Karpas-422 (cell line): ENCODE results near the gene PCDHGA11. TPM values are rescaled to one million over a fixed set of nuclear protein-coding genes. Genes with fewer than 3 reads are reported as not detected.
"Not testable (repeated sequence)": the region's sequence is repeated elsewhere in the genome, so short reads cannot be mapped to it uniquely, and the experiment has no call there.

ENCODE experiments used
- DNase-seq: peaks from one replicate; pipeline ENCODE4 v3.0.0-alpha.2; 2015
- H2AFZ ChIP-seq: fragments of 200-600 bp; sonication (generic); 2 replicates; pipeline ENCODE4 v1.6.1; 2014; ENCODE audit warnings: antibody characterized with exemption, low read length, mixed read lengths
- H3K27ac ChIP-seq: fragments of 200-600 bp; sonication (generic); 2 replicates; pipeline ENCODE4 v1.5.1; 2014; ENCODE audit warnings: mild to moderate bottlenecking, low read length, moderate library complexity
- H3K27me3 ChIP-seq: fragments of 200-600 bp; sonication (generic); 2 replicates; pipeline ENCODE4 v1.6.1; 2014; ENCODE audit warnings: low read length, mixed read lengths
- H3K36me3 ChIP-seq: fragments of 200-600 bp; sonication (generic); 2 replicates; pipeline ENCODE4 v1.6.1; 2014; ENCODE audit warnings: low read length, mixed read lengths; ENCODE audit not compliant: insufficient read depth
- H3K4me1 ChIP-seq: fragments of 200-600 bp; sonication (generic); 2 replicates; pipeline ENCODE4 v1.6.1; 2014; ENCODE audit warnings: mild to moderate bottlenecking, low read length, mixed read lengths
- H3K4me2 ChIP-seq: fragments of 200-600 bp; sonication (generic); 2 replicates; pipeline ENCODE4 v1.6.1; 2014; ENCODE audit warnings: low read length, low read depth, mild to moderate bottlenecking; ENCODE audit not compliant: poor library complexity, severe bottlenecking
- H3K4me3 ChIP-seq: fragments of 200-600 bp; sonication (generic); 2 replicates; pipeline ENCODE4 v1.5.1; 2014; ENCODE audit warnings: mild to moderate bottlenecking, antibody characterized with exemption, low read length, mixed read lengths
- H3K79me2 ChIP-seq: fragments of 200-600 bp; sonication (generic); 2 replicates; pipeline ENCODE4 v1.6.1; 2014; ENCODE audit warnings: mild to moderate bottlenecking, low read length, mixed read lengths
- H3K9ac ChIP-seq: fragments of 200-600 bp; sonication (generic); 2 replicates; pipeline ENCODE4 v1.6.0; 2014; ENCODE audit warnings: low read length
- H3K9me2 ChIP-seq: fragments of 200-600 bp; sonication (generic), shearing (Covaris generic); replicated peaks from 2 replicates; pipeline ENCODE4 v1.6.0; 2014; ENCODE audit warnings: mild to moderate bottlenecking, low read length, moderate library complexity; ENCODE audit not compliant: insufficient read depth
- H3K9me3 ChIP-seq: fragments of 300-700, 200-600 bp; sonication (generic); 2 replicates; pipeline ENCODE4 v1.6.1; 2014; ENCODE audit warnings: low read length, mixed read lengths
- H4K20me1 ChIP-seq: fragments of 200-600 bp; sonication (generic); 2 replicates; pipeline ENCODE4 v1.6.1; 2014; ENCODE audit warnings: mild to moderate bottlenecking, antibody characterized with exemption, low read length, low read depth; ENCODE audit not compliant: insufficient read depth
- total RNA-seq: library from RNA; depleted of rRNA; stranded (reverse); fragments of >200 nt; shearing (Covaris generic); gene quantifications from 2 replicates; pipeline ENCODE4 v1.2.3, GENCODE V29; 2014; ENCODE audit warnings: low replicate concordance; rRNA removed

PCDHGA11 gene
- total RNA-seq, result 9.3 and 10.4 TPM in 2 replicates

DNA sequence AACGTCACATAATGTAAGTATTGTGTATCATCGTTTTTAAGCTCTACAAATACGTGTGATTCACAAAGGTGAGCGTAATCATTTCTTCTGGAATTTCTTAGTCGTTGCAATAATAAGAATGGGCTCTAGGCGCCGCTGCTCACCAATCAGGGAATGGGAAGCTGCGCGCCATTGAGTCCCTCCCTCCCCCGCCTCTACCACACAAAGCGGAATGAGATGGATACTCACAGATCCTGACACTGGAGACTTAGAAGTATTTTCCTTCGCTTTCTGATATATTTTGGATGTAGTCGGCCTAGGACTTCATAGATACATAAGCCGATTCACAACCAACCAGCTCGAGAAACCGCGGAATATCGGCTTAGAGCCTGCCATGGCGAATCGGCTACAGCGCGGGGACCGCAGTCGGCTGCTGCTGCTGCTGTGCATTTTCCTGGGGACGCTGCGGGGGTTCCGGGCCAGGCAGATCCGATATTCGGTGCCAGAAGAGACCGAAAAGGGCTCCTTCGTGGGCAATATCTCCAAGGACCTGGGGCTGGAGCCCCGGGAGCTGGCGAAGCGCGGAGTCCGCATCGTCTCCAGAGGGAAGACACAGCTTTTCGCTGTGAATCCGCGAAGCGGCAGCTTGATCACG is at the start of gene PCDHGA11:
TSS of gene PCDHGA11 (plus strand) at position 197 of the 634 bp plus-strand sequence. CDS start at position 374, 177 bp downstream.
- Histone ChIP-seq H3K4me2 (no peak within 1 kb of the TSS), H3K4me3 (no peak within 1 kb of the TSS), H2AFZ (no peak within 1 kb of the TSS), H3K27ac (no peak within 1 kb of the TSS), H3K4me1 (no peaks in the 10 kb centered on the region; the same call in 1 of the 2 replicates), H3K9me2 (no peaks in the 10 kb centered on the region), H3K27me3 (no peaks in the 10 kb centered on the region), H4K20me1 (no peaks in the 10 kb centered on the region), H3K36me3 (peaks cover 13% of the 10 kb centered on the region), H3K9me3 (peaks cover 16% of the 10 kb centered on the region), H3K79me2 (no peaks in the 10 kb centered on the region), H3K9ac (no peak within 1 kb of the TSS)
- no peak for DNase-seq

DNA sequence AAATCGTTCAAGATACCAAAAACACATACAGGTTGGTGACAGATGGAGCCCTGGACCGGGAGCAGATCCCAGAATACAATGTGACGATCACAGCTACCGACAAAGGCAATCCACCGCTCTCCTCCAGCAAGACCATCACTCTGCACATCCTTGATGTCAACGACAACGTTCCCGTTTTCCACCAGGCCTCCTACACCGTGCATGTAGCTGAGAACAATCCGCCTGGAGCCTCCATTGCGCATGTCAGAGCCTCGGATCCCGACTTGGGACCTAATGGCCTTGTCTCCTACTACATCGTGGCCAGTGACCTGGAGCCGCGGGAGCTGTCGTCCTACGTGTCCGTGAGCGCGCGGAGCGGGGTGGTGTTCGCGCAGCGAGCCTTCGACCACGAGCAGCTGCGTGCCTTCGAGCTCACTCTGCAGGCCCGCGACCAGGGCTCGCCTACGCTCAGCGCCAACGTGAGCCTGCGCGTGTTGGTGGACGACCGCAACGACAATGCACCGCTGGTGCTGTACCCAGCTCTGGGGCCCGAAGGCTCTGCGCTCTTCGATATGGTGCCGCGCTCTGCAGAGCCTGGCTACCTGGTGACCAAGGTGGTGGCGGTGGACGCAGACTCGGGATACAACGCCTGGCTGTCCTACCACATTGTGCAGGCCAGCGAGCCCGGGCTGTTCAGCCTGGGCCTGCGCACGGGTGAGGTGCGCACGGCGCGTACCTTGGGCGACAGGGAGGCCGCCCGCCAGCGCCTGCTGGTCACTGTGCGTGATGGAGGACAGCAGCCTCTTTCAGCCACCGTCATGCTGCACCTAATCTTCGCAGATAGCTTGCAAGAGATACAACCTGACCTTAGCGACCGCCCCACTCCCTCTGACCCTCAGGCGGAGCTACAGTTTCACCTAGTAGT is 49.0 kb upstream of the PCDHGA11 start:
- no peaks in the 10 kb centered on the region for H3K27me3 ChIP-seq
- peaks cover 50% of the 10 kb centered on the region for H3K9me3 ChIP-seq
- H4K20me1 ChIP-seq, result no peaks in the 10 kb centered on the region
- DNase-seq, result no peak
- peaks cover 47% of the 10 kb centered on the region for H3K36me3 ChIP-seq
- H3K4me3 ChIP-seq, result peak overlapping the region; percentile 17; the same call in 1 of the 2 replicates
- no peak overlapping the region for H3K9ac ChIP-seq
- H3K9me2 ChIP-seq, result no peaks in the 10 kb centered on the region
- H2AFZ ChIP-seq, result no peak overlapping the region
- peaks cover 54% of the 10 kb centered on the region for H3K79me2 ChIP-seq
- peaks cover 26% of the 10 kb centered on the region for H3K4me1 ChIP-seq
- H3K27ac ChIP-seq, result no peak overlapping the region
- no peak overlapping the region for H3K4me2 ChIP-seq

DNA sequence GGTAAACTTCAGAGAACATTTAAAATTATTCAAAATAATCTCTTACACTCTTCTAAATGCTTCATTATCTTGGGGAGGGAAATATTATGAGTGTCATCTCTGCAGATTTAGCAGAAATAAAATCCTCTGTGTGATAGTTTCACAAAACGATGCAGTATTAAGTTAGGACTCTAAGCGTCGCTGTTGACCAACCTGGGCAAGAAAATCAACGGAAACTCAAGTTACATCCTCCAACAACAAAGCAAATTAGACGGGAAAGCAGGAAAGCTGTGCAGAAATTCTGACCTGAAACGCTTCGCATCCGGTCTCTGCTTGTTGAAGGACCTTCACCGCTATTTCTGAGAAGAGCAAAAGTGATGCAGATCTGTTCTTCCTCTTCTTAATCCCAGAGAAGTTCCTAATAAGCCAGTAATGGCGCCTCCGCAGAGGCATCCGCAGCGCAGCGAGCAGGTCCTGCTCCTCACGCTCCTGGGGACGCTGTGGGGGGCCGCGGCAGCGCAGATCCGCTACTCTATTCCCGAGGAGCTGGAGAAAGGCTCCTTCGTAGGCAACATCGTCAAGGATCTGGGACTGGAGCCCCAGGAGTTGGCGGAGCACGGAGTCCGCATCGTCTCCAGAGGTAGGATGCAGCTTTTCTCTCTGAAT is 47.1 kb upstream of the PCDHGA11 start, which contains the start of gene PCDHGA6:
TSS of gene PCDHGA6 (plus strand) at position 219 of the 645 bp plus-strand sequence. CDS start at position 412, 193 bp downstream.
- no peak within 1 kb of the TSS for H3K4me2 ChIP-seq
- no peak within 1 kb of the TSS for H3K27ac ChIP-seq
- no peak for DNase-seq
- peaks cover 65% of the 10 kb centered on the region for H3K79me2 ChIP-seq
- H3K27me3 ChIP-seq, result no peaks in the 10 kb centered on the region
- peaks cover 59% of the 10 kb centered on the region for H3K36me3 ChIP-seq
- no peak within 1 kb of the TSS for H3K9ac ChIP-seq
- peaks cover 18% of the 10 kb centered on the region for H3K4me1 ChIP-seq
- H3K9me2 ChIP-seq, result no peaks in the 10 kb centered on the region
- H2AFZ ChIP-seq, result no peak within 1 kb of the TSS
- 0 out of 2 replicates have a peak within 1 kb of the TSS, but pooled peaks have one; percentile 17 for H3K4me3 ChIP-seq
- H3K9me3 ChIP-seq, result peaks cover 59% of the 10 kb centered on the region
- no peaks in the 10 kb centered on the region for H4K20me1 ChIP-seq

DNA sequence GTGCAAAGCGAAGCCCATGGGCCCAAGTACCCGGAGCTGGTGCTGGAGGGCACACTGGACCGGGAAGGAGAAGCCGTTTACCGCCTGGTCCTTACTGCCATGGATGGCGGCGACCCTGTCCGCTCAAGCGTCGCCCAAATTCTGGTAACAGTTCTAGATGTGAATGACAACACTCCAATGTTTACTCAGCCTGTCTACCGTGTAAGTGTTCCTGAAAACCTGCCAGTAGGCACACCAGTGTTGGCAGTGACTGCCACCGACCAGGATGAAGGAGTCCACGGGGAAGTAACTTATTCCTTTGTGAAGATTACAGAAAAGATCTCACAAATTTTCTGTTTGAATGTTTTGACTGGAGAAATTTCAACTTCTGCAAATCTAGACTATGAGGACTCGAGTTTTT is 46.2 kb upstream of the PCDHGA11 start:
- no peak overlapping the region for H3K4me3 ChIP-seq
- no peak overlapping the region for H3K27ac ChIP-seq
- H3K4me1 ChIP-seq, result peaks cover 10% of the 10 kb centered on the region
- no peak overlapping the region for H2AFZ ChIP-seq
- peaks cover 72% of the 10 kb centered on the region for H3K79me2 ChIP-seq
- no peak overlapping the region for H3K4me2 ChIP-seq
- peaks cover 61% of the 10 kb centered on the region for H3K9me3 ChIP-seq
- H3K9me2 ChIP-seq, result no peaks in the 10 kb centered on the region
- DNase-seq, result no peak
- H3K36me3 ChIP-seq, result peaks cover 67% of the 10 kb centered on the region
- H4K20me1 ChIP-seq, result no peaks in the 10 kb centered on the region
- no peaks in the 10 kb centered on the region for H3K27me3 ChIP-seq
- H3K9ac ChIP-seq, result no peak overlapping the region

DNA sequence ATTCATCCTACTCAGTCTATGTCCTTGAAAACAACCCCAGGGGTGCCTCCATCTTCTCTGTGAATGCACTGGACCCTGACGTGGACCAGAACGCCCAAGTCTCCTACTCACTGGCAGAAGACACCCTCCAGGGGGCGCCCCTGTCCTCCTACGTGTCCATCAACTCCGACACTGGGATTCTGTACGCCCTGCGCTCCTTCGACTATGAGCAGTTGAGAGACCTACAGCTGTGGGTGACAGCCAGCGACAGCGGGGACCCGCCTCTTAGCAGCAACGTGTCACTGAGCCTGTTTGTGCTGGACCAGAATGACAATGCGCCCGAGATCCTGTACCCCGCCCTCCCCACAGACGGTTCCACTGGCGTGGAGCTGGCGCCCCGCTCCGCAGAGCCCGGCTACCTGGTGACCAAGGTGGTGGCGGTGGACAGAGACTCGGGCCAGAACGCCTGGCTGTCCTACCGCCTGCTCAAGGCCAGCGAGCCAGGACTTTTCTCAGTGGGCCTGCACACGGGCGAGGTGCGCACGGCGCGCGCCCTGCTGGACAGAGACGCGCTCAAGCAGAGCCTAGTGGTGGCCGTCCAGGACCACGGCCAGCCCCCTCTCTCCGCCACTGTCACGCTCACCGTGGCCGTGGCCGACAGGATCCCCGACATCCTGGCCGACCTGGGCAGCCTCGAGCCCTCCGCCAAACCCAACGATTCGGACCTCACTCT is 45.3 kb upstream of the PCDHGA11 start:
- H3K36me3 ChIP-seq, result peaks cover 71% of the 10 kb centered on the region
- H3K4me1 ChIP-seq, H2AFZ ChIP-seq, H3K9me2 ChIP-seq, H3K4me2 ChIP-seq, H3K4me3 ChIP-seq, H3K27me3 ChIP-seq, H3K9ac ChIP-seq, H3K27ac ChIP-seq, DNase-seq, H4K20me1 ChIP-seq: not testable (repeated sequence)
- peaks cover 68% of the 10 kb centered on the region for H3K9me3 ChIP-seq
- peaks cover 71% of the 10 kb centered on the region for H3K79me2 ChIP-seq

DNA sequence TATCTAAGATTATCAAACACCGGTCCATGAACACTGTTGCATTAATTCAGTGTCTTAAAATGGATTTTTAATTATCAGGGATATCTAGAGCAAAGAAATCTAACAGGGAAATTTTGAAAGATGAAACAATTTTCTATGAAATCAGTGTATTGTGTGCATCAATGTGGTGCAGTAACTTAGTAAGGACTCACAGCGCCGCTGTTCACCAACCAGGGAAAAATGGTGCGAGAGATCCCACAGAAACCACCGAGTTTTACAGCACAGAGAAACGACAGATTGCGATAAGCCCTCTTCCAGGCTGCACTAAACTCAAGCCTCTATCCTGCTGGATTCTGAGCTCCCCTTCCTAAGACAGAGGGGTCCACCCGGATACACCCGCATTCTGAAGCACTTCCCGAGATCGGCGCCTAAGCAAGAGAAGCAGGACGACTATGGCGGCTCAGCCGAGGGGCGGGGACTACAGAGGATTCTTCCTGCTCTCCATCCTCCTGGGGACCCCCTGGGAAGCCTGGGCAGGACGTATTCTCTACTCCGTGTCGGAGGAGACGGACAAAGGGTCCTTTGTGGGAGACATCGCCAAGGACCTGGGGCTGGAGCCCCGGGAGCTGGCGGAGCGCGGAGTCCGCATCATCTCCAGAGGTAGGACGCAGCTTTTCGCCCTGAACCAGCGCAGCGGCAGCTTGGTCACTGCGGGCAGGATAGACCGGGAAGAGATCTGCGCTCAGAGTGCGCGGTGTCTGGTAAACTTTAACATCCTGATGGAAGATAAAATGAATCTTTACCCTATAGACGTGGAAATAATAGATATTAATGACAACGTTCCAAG is 38.2 kb upstream of the PCDHGA11 start, which contains the start of gene PCDHGA7:
TSS of gene PCDHGA7 (plus strand) at position 274 of the 826 bp plus-strand sequence. CDS start at position 432, 158 bp downstream.
- Histone ChIP-seq H2AFZ (no peak within 1 kb of the TSS), H3K4me1 (no peaks in the 10 kb centered on the region), H3K79me2 (peaks cover 37% of the 10 kb centered on the region), H3K9me2 (no peaks in the 10 kb centered on the region), H3K9ac (no peak within 1 kb of the TSS), H3K4me3 (peak within 1 kb of the TSS; percentile 18; the same call in 1 of the 2 replicates), H3K27ac (no peak within 1 kb of the TSS), H3K36me3 (peaks cover 63% of the 10 kb centered on the region), H3K4me2 (no peak within 1 kb of the TSS), H3K27me3 (no peaks in the 10 kb centered on the region), H4K20me1 (no peaks in the 10 kb centered on the region), H3K9me3 (peaks cover 39% of the 10 kb centered on the region)
- no peak for DNase-seq

DNA sequence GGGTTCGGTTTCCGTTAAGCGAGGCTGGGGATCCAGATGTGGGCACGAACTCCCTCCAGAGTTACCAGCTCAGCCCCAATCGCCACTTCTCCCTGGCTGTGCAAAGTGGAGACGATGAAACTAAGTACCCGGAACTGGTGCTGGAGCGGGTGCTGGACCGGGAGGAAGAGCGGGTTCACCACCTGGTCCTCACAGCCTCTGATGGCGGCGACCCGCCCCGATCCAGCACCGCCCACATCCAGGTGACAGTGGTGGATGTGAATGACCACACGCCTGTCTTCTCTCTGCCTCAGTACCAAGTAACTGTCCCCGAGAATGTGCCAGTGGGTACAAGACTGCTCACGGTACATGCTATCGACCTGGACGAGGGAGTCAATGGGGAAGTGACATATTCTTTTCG is 37.5 kb upstream of the PCDHGA11 start:
- DNase-seq, result no peak
- Histone ChIP-seq H3K27me3 (no peaks in the 10 kb centered on the region), H3K4me1 (no peaks in the 10 kb centered on the region), H3K9ac (no peak overlapping the region), H3K27ac (no peak overlapping the region), H2AFZ (no peak overlapping the region), H3K4me3 (peak overlapping the region; percentile 18; the same call in 1 of the 2 replicates), H3K36me3 (peaks cover 62% of the 10 kb centered on the region), H4K20me1 (no peaks in the 10 kb centered on the region), H3K4me2 (no peak overlapping the region), H3K9me2 (no peaks in the 10 kb centered on the region), H3K79me2 (peaks cover 33% of the 10 kb centered on the region), H3K9me3 (peaks cover 40% of the 10 kb centered on the region)
